ENCODE data around the gene FRMD8. TPM values are rescaled to one million over a fixed set of nuclear protein-coding genes. Genes with fewer than 3 reads are reported as not detected.

Gene FRMD8
- total and polyA plus RNA-seq, 9 of the 15 experiments (the other 6 are each of a cell fraction or from before 2014, with no cell fraction given) = 4.5 to 54.5 (median 15.8) TPM

DNA sequence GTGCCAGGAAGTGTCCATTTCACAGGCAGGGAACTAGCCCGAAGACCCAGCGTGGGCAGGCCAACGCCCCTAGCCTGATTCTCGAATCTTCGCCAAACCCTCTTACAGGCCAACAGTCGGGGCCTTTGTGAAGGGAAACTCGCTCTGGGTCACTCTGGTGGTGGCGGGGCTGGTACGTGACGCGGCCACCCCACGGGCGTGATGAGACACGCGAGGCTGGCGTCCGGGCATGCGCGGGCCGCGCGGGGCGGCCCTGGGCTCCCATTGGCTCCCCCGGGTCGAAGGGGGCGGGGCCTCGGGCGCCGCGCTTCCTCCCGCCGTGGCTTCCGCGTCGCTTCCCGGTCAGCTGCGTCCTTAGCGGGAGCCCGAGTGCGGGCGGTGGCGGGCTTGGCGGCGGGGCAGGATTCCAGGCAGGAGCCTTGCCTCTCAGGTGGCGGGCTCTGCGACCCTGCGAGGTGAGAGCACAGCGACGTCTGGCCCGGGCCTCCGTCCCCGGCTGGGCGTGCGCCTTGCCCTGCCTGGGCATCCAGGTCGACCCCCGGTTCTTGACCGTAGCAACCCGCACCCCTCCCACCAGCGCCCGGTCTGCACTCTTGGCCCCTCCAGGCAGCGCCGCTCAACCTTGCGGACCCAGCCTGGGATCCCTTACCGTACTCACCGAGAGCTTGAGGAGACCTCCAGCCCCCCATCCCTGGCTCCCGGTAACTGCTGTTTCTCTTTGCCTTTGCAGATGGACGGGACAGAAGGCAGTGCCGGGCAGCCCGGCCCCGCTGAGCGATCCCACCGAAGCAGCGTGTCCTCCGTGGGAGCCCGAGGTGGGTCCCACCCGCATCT lies at the start of gene FRMD8 (continued):
- 0 out of 2 replicates have a peak, but pooled peaks have one; percentile 28 for TF ChIP-seq ZNF707 (CRISPR knock-in tag; conservative IDR thresholded peaks at IDR 0.05)
- 0 out of 2 replicates have a peak, but pooled peaks have one; percentile 11 for TF ChIP-seq CEBPG (CRISPR knock-in tag; IDR thresholded peaks at IDR 0.05)
- TF ChIP-seq CEBPG (tag; conservative IDR thresholded peaks at IDR 0.05 in 1 of 2, IDR thresholded peaks at IDR 0.05 in 1 of 2) = no peak
- TF ChIP-seq, protein P1, sequence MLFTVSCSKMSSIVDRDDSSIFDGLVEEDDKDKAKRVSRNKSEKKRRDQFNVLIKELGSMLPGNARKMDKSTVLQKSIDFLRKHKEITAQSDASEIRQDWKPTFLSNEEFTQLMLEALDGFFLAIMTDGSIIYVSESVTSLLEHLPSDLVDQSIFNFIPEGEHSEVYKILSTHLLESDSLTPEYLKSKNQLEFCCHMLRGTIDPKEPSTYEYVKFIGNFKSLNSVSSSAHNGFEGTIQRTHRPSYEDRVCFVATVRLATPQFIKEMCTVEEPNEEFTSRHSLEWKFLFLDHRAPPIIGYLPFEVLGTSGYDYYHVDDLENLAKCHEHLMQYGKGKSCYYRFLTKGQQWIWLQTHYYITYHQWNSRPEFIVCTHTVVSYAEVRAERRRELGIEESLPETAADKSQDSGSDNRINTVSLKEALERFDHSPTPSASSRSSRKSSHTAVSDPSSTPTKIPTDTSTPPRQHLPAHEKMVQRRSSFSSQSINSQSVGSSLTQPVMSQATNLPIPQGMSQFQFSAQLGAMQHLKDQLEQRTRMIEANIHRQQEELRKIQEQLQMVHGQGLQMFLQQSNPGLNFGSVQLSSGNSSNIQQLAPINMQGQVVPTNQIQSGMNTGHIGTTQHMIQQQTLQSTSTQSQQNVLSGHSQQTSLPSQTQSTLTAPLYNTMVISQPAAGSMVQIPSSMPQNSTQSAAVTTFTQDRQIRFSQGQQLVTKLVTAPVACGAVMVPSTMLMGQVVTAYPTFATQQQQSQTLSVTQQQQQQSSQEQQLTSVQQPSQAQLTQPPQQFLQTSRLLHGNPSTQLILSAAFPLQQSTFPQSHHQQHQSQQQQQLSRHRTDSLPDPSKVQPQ (CRISPR knock-in tag; IDR thresholded peaks at IDR 0.05; ENCODE audit: borderline replicate concordance) = no peak
- no peak for TF ChIP-seq ZNF253 (CRISPR knock-in tag; conservative IDR thresholded peaks at IDR 0.05)
- TF ChIP-seq SIN3A (IDR thresholded peaks at IDR 0.05; ENCODE audit: borderline replicate concordance in 2 of 2, control insufficient read depth in 1 of 2, low read depth in 2 of 2, low read length in 2 of 2) = peak; percentile 54 to 93; a peak in 2 of 4 replicates
- TF ChIP-seq PHTF2 (CRISPR knock-in tag; IDR thresholded peaks at IDR 0.05) = no peak
- no peak for TF ChIP-seq TAF9B (IDR thresholded peaks at IDR 0.05; ENCODE audit: partially characterized antibody)
- no peak for TF ChIP-seq KLF16 (IDR thresholded peaks at IDR 0.05)
- TF ChIP-seq PRPF4 (IDR thresholded peaks at IDR 0.05; ENCODE audit: insufficient read depth, low read depth, low read length, poor library complexity, severe bottlenecking) = no peak
- TF ChIP-seq ZNF717 (CRISPR knock-in tag; IDR thresholded peaks at IDR 0.05) = no peak
- no peak for TF ChIP-seq ZNF316 (IDR thresholded peaks at IDR 0.05)
- no peak for TF ChIP-seq NCOA1 (IDR thresholded peaks at IDR 0.05; ENCODE audit: low read depth)
- no peak for TF ChIP-seq MAFF (IDR thresholded peaks at IDR 0.05; ENCODE audit: low read length)
- TF ChIP-seq DACH1 (IDR thresholded peaks at IDR 0.05; ENCODE audit: partially characterized antibody) = peak; percentile 78
- 0 out of 2 replicates have a peak, but pooled peaks have one; percentile 72 for TF ChIP-seq ZNF76 (CRISPR knock-in tag; IDR thresholded peaks at IDR 0.05; ENCODE audit: borderline replicate concordance)
- TF ChIP-seq, protein P2, sequence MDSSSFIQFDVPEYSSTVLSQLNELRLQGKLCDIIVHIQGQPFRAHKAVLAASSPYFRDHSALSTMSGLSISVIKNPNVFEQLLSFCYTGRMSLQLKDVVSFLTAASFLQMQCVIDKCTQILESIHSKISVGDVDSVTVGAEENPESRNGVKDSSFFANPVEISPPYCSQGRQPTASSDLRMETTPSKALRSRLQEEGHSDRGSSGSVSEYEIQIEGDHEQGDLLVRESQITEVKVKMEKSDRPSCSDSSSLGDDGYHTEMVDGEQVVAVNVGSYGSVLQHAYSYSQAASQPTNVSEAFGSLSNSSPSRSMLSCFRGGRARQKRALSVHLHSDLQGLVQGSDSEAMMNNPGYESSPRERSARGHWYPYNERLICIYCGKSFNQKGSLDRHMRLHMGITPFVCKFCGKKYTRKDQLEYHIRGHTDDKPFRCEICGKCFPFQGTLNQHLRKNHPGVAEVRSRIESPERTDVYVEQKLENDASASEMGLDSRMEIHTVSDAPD (CRISPR knock-in tag; IDR thresholded peaks at IDR 0.05) = no peak
- TF ChIP-seq HMGN3 (IDR thresholded peaks at IDR 0.05; ENCODE audit: borderline replicate concordance, extremely low read depth, insufficient read length, low read depth, low read length) = no peak
- TF ChIP-seq HIVEP1 (CRISPR knock-in tag; IDR thresholded peaks at IDR 0.05) = no peak
- no peak for TF ChIP-seq ZNF133 (CRISPR knock-in tag; IDR thresholded peaks at IDR 0.05)
- TF ChIP-seq ARID1B (IDR thresholded peaks at IDR 0.05) = no peak; the same call in 1 of the 2 replicates
- no peak for TF ChIP-seq EZH2 (IDR thresholded peaks at IDR 0.05; ENCODE audit: borderline replicate concordance, low read depth, low read length)
- peak; percentile 10 to 77; a peak in 2 of 4 replicates for TF ChIP-seq MAZ (CRISPR knock-in tag; conservative IDR thresholded peaks at IDR 0.05 in 1 of 2, IDR thresholded peaks at IDR 0.05 in 1 of 2)
- TF ChIP-seq, protein P3, sequence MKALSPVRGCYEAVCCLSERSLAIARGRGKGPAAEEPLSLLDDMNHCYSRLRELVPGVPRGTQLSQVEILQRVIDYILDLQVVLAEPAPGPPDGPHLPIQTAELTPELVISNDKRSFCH (CRISPR knock-in tag; IDR thresholded peaks at IDR 0.05) = no peak
- TF ChIP-seq, protein P3 (tag; IDR thresholded peaks at IDR 0.05) = peak; percentile 92

All from K562 (cell line).